Activated CD4-positive, alpha-beta T cell treated with anti-CD3 and anti-CD28 coated beads for 36 hours (primary cell): ENCODE data around the gene RABIF. TPM values are rescaled to one million over a fixed set of nuclear protein-coding genes. Genes with fewer than 3 reads are reported as not detected.
A peak's percentile ranks its signal among the peaks of the same experiment; 100 is the strongest.

Experiments used
- ATAC-seq: fragments of 200-7000 bp; cut with Tn5 transposase; one replicate; pipeline ENCODE4 v1.10.0; 2021; ENCODE audit warnings: mild to moderate bottlenecking, moderate library complexity
- CTCF ChIA-PET: fragments of 350-600 bp; sonication (Branson Sonifier 250); formaldehyde crosslinking; loops from one replicate; lab custom pipeline; 2021; ENCODE audit warnings: antibody characterized with exemption; lab: Charles Lee
- POLR2A ChIA-PET: fragments of 350-600 bp; sonication (Branson Sonifier 250); formaldehyde crosslinking; loops from one replicate; lab custom pipeline; 2021; ENCODE audit warnings: antibody characterized with exemption, inconsistent platforms; lab: Charles Lee
- DNase-seq: peaks from one replicate; pipeline ENCODE4 v3.0.0-alpha.2; 2020
- H3K27ac Mint-ChIP-seq: one replicate; pipeline ENCODE4 v1.8.0; 2021; ENCODE audit warnings: mixed read lengths
- H3K27me3 Mint-ChIP-seq: one replicate; pipeline ENCODE4 v1.8.0; 2021; ENCODE audit warnings: mixed read lengths
- H3K36me3 Mint-ChIP-seq: one replicate; pipeline ENCODE4 v1.8.0; 2021; ENCODE audit warnings: low read depth, mixed read lengths
- H3K4me1 Mint-ChIP-seq: one replicate; pipeline ENCODE4 v1.8.0; 2021; ENCODE audit warnings: mixed read lengths
- H3K4me3 Mint-ChIP-seq: one replicate; pipeline ENCODE4 v1.8.0; 2021; ENCODE audit warnings: mild to moderate bottlenecking, moderate library complexity, mixed read lengths
- H3K9me3 Mint-ChIP-seq: one replicate; pipeline ENCODE4 v1.8.0; 2021; ENCODE audit warnings: low read depth, mixed read lengths
- intact Hi-C, 2 experiments: fragments of 100-400 bp; cut with DNase I in 1 of 2; cut with micrococcal nuclease in 1 of 2; formaldehyde crosslinking; loops; one replicate each; pipeline versions ENCODE4 v1.14.2 to v1.15.1; 2022 to 2024; cut with DNase I, micrococcal nuclease
- total RNA-seq, 2 experiments: library from RNA; stranded (reverse); gene quantifications; one replicate each; pipeline ENCODE4 v1.2.3, GENCODE V29; 2021

RABIF gene
- total RNA-seq, 2 experiments from 2014 or later, result 6.8 to 7.4 TPM

- intact Hi-C loops, result no loop called here
- H3K4me3 Mint-ChIP-seq, result no peak overlapping the region
- CTCF ChIA-PET, result no interaction called here
These were observed 15.9 kb downstream of the RABIF start for GRCh38 chr1:202873026-202873425.

GRCh38 chr1:202871367-202871766 is 17.6 kb downstream of the RABIF start:
- Mint-ChIP-seq H3K4me3 (no peak overlapping the region), H3K27ac (no peak overlapping the region)

More at GRCh38 chr1:202873026-202873425, 15.9 kb downstream of the RABIF start:
- H3K36me3 Mint-ChIP-seq, result no peaks in the 10 kb centered on the region
- no peak for ATAC-seq
- POLR2A ChIA-PET, result no interaction called here
- H3K27me3 Mint-ChIP-seq, result no peaks in the 10 kb centered on the region
- no peaks in the 10 kb centered on the region for H3K4me1 Mint-ChIP-seq
- DNase-seq, result no peak
- no peaks in the 10 kb centered on the region for H3K9me3 Mint-ChIP-seq
- no peak overlapping the region for H3K27ac Mint-ChIP-seq

GRCh38 chr1:202862679-202863560 is 26.0 kb downstream of the RABIF start:
- CTCF ChIA-PET, result interaction anchor here (0.7 to 1.3 kb wide), 3 partner anchors 73 to 143 kb away, joined by 3 to 5 read pairs (median 4); no protein-coding TSS in a partner anchor
- no peak for ATAC-seq
- H3K9me3 Mint-ChIP-seq, result no peaks in the 10 kb centered on the region
- POLR2A ChIA-PET, result no interaction called here
- intact Hi-C loops, result no loop called here
- H3K4me1 Mint-ChIP-seq, result peaks cover 8% of the 10 kb centered on the region
- no peak overlapping the region for H3K27ac Mint-ChIP-seq
- no peaks in the 10 kb centered on the region for H3K36me3 Mint-ChIP-seq
- no peak overlapping the region for H3K4me3 Mint-ChIP-seq
- peaks cover 46% of the 10 kb centered on the region for H3K27me3 Mint-ChIP-seq
- DNase-seq, result no peak

More at GRCh38 chr1:202871367-202871766, 17.6 kb downstream of the RABIF start:
- no peaks in the 10 kb centered on the region for H3K36me3 Mint-ChIP-seq
- intact Hi-C loops, result no loop called here
- DNase-seq (no peak), ATAC-seq (no peak)
- no peaks in the 10 kb centered on the region for H3K9me3 Mint-ChIP-seq
- H3K27me3 Mint-ChIP-seq, result peaks cover 3% of the 10 kb centered on the region
- H3K4me1 Mint-ChIP-seq, result no peaks in the 10 kb centered on the region
- POLR2A ChIA-PET, result no interaction called here
- CTCF ChIA-PET, result interaction anchor here (0.6 kb wide), 1 partner anchor 117 kb away, joined by 3 read pairs; no protein-coding TSS in a partner anchor

GRCh38 chr1:202861420-202862132 is 27.4 kb downstream of the RABIF start:
- POLR2A ChIA-PET, result interaction anchor here (0.7 kb wide), 1 partner anchor 55 kb away, joined by 3 read pairs; no protein-coding TSS in a partner anchor
- Mint-ChIP-seq H3K36me3 (no peaks in the 10 kb centered on the region), H3K9me3 (no peaks in the 10 kb centered on the region), H3K27ac (no peak overlapping the region), H3K27me3 (peaks cover 42% of the 10 kb centered on the region), H3K4me3 (peak overlapping the region; percentile 52), H3K4me1 (peaks cover 8% of the 10 kb centered on the region)
- peak; percentile 54 for DNase-seq
- peak; percentile 64 for ATAC-seq
- intact Hi-C loops, result no loop called here
- CTCF ChIA-PET, result interaction anchor here (0.9 to 1.2 kb wide), 2 partner anchors 110 to 131 kb away, joined by 3 read pairs; no protein-coding TSS in a partner anchor

- no peak overlapping the region for H3K27ac Mint-ChIP-seq
- peak overlapping the region; percentile 52 for H3K4me3 Mint-ChIP-seq
- ChIA-PET CTCF (interaction anchor here (1.0 to 1.2 kb wide), 2 partner anchors 131 to 141 kb away, joined by 3 to 4 read pairs; no protein-coding TSS in a partner anchor), POLR2A (no interaction called here)
- H3K9me3 Mint-ChIP-seq, result no peaks in the 10 kb centered on the region
- DNase-seq (peak; percentile 68), ATAC-seq (peak; percentile 65)
- intact Hi-C loops, result no loop called here
- H3K36me3 Mint-ChIP-seq, result no peaks in the 10 kb centered on the region
- H3K4me1 Mint-ChIP-seq, result peaks cover 8% of the 10 kb centered on the region
- peaks cover 42% of the 10 kb centered on the region for H3K27me3 Mint-ChIP-seq
These were observed 28.1 kb downstream of the RABIF start for GRCh38 chr1:202860744-202861419.

- H3K4me1 Mint-ChIP-seq, result peaks cover 8% of the 10 kb centered on the region
- H3K36me3 Mint-ChIP-seq, result no peaks in the 10 kb centered on the region
- ChIA-PET CTCF (interaction anchor here (0.6 to 1.4 kb wide), 2 partner anchors 9 to 84 kb away, joined by 3 read pairs; no protein-coding TSS in a partner anchor), POLR2A (no interaction called here)
- no peak for ATAC-seq
- no peak overlapping the region for H3K27ac Mint-ChIP-seq
- no peaks in the 10 kb centered on the region for H3K9me3 Mint-ChIP-seq
- DNase-seq, result no peak
- intact Hi-C loops, result no loop called here
- H3K4me3 Mint-ChIP-seq, result no peak overlapping the region
- peaks cover 34% of the 10 kb centered on the region for H3K27me3 Mint-ChIP-seq
These were observed 30.0 kb downstream of the RABIF start for GRCh38 chr1:202858789-202859414.

GRCh38 chr1:202858331-202858730 is 30.6 kb downstream of the RABIF start:
- intact Hi-C loops, result no loop called here
- ATAC-seq (no peak), DNase-seq (no peak)
- POLR2A ChIA-PET, result no interaction called here
- peaks cover 31% of the 10 kb centered on the region for H3K27me3 Mint-ChIP-seq
- no peak overlapping the region for H3K4me3 Mint-ChIP-seq
- no peaks in the 10 kb centered on the region for H3K36me3 Mint-ChIP-seq
- CTCF ChIA-PET, result interaction anchor here (1.4 kb wide), 1 partner anchor 8 kb away, joined by 3 read pairs; no protein-coding TSS in a partner anchor
- peaks cover 8% of the 10 kb centered on the region for H3K4me1 Mint-ChIP-seq
- no peaks in the 10 kb centered on the region for H3K9me3 Mint-ChIP-seq
- H3K27ac Mint-ChIP-seq, result no peak overlapping the region

GRCh38 chr1:202857136-202857610 is 31.8 kb downstream of the RABIF start:
- no peak for ATAC-seq
- no peak for DNase-seq
- CTCF ChIA-PET, result interaction anchor here (0.6 to 1.0 kb wide), 3 partner anchors 106 to 189 kb away, joined by 3 read pairs; no protein-coding TSS in a partner anchor
- Mint-ChIP-seq H3K36me3 (no peaks in the 10 kb centered on the region), H3K9me3 (no peaks in the 10 kb centered on the region), H3K4me1 (peaks cover 8% of the 10 kb centered on the region), H3K27me3 (peaks cover 21% of the 10 kb centered on the region), H3K4me3 (no peak overlapping the region), H3K27ac (no peak overlapping the region)
- POLR2A ChIA-PET, result no interaction called here
- intact Hi-C loops, result no loop called here

- Mint-ChIP-seq H3K9me3 (no peaks in the 10 kb centered on the region), H3K27ac (no peak overlapping the region), H3K4me1 (peaks cover 3% of the 10 kb centered on the region), H3K27me3 (peaks cover 11% of the 10 kb centered on the region), H3K4me3 (no peak overlapping the region), H3K36me3 (no peaks in the 10 kb centered on the region)
- no peak for ATAC-seq
- no peak for DNase-seq
- intact Hi-C loops, result no loop called here
- ChIA-PET POLR2A (no interaction called here), CTCF (interaction anchor here (1.1 kb wide), 1 partner anchor 10 kb away, joined by 3 read pairs; no protein-coding TSS in a partner anchor)
These were observed 32.9 kb downstream of the RABIF start for GRCh38 chr1:202856014-202856413.

- no peaks in the 10 kb centered on the region for H3K36me3 Mint-ChIP-seq
- peaks cover 1% of the 10 kb centered on the region for H3K27me3 Mint-ChIP-seq
- no peak overlapping the region for H3K27ac Mint-ChIP-seq
- ChIA-PET CTCF (interaction anchor here (0.5 to 1.4 kb wide), 4 partner anchors 49 to 662 kb away, joined by 3 to 4 read pairs (median 3); no protein-coding TSS in a partner anchor), POLR2A (no interaction called here)
- no peaks in the 10 kb centered on the region for H3K4me1 Mint-ChIP-seq
- intact Hi-C loops, result no loop called here
- no peak overlapping the region for H3K4me3 Mint-ChIP-seq
- no peaks in the 10 kb centered on the region for H3K9me3 Mint-ChIP-seq
- no peak for DNase-seq
- no peak for ATAC-seq
These were observed 34.2 kb downstream of the RABIF start for GRCh38 chr1:202854787-202855186.
